Type B pancreatic cell (in vitro differentiated cells): ENCODE data around the gene FLAD1. TPM values are rescaled to one million over a fixed set of nuclear protein-coding genes. Genes with fewer than 3 reads are reported as not detected.
A peak's percentile ranks its signal among the peaks of the same experiment; 100 is the strongest.

Source experiments
- DNase-seq: peaks from one replicate; pipeline ENCODE4 v3.0.0; 2021; ENCODE audit warnings: mixed read lengths; ENCODE audit not compliant: unreplicated experiment; ENCODE audit errors: extremely low spot score
- H3K27ac Mint-ChIP-seq: 2 replicates; pipeline ENCODE4 v1.8.0; 2021; ENCODE audit warnings: mild to moderate bottlenecking, mixed read lengths
- H3K27me3 Mint-ChIP-seq: 2 replicates; pipeline ENCODE4 v1.8.0; 2021; ENCODE audit warnings: mixed read lengths
- H3K36me3 Mint-ChIP-seq: 2 replicates; pipeline ENCODE4 v1.8.0; 2021; ENCODE audit warnings: mixed read lengths
- H3K4me1 Mint-ChIP-seq: one replicate; pipeline ENCODE4 v1.8.0; 2021; ENCODE audit warnings: mixed read lengths; ENCODE audit not compliant: unreplicated experiment
- H3K4me3 Mint-ChIP-seq: 2 replicates; pipeline ENCODE4 v1.8.0; 2021; ENCODE audit warnings: mild to moderate bottlenecking, mixed read lengths
- H3K9me3 Mint-ChIP-seq: 2 replicates; pipeline ENCODE4 v1.8.0; 2021; ENCODE audit warnings: mixed read lengths
- total RNA-seq: library from RNA; stranded (reverse); gene quantifications from 2 replicates; pipeline ENCODE4 v1.2.1, GENCODE V29; 2021; ENCODE audit warnings: low replicate concordance
- TF ChIP-seq, protein P1 (sequence below): fragments of 200-600 bp; sonication (generic); conservative IDR thresholded peaks from 2 replicates; pipeline ENCODE4 v1.5.0; 2021; ENCODE audit warnings: antibody characterized with exemption, mild to moderate bottlenecking

The FLAD1 gene
- total RNA-seq, 1 donor from 2014 or later = 59.0 TPM

DNA sequence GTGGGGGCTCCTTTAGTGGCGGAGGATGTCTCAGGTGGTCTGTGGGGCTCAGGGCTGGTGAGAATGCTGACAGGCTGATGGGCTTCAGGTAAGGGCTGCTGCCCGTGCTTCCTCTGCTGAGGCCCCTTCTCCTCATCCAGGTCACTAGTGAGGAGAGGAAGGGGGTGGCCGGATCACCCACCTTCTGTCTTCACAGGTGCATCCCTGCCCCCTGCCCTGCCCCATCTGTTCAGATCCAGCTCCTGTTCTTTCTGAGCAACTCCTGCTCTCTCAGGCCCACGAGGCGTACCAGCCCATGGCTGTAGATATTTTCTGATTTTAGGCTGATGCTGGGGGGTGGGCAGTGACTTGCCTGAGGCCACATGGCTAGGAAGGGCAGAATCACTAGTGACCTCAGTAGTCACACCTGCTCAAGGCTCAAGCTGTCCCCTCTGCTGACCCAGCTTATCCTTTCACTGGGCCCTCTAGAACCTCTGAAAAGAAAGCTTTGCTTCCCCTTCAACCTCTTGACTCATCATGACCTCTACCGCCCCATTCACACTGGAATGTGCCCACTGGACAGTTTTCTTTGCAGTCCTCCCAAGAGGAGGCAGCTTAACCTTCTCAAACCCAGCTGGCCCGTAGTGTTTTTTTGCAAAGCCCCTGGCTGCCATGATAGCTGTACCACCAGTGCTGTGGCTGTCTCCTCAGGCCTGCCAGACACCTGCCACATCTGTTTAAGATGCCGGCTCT, 35.6 kb downstream of the FLAD1 start:
- H3K36me3 Mint-ChIP-seq = no peaks in the 10 kb centered on the region
- H3K9me3 Mint-ChIP-seq = no peaks in the 10 kb centered on the region
- no peak for DNase-seq
- TF ChIP-seq, protein P1, sequence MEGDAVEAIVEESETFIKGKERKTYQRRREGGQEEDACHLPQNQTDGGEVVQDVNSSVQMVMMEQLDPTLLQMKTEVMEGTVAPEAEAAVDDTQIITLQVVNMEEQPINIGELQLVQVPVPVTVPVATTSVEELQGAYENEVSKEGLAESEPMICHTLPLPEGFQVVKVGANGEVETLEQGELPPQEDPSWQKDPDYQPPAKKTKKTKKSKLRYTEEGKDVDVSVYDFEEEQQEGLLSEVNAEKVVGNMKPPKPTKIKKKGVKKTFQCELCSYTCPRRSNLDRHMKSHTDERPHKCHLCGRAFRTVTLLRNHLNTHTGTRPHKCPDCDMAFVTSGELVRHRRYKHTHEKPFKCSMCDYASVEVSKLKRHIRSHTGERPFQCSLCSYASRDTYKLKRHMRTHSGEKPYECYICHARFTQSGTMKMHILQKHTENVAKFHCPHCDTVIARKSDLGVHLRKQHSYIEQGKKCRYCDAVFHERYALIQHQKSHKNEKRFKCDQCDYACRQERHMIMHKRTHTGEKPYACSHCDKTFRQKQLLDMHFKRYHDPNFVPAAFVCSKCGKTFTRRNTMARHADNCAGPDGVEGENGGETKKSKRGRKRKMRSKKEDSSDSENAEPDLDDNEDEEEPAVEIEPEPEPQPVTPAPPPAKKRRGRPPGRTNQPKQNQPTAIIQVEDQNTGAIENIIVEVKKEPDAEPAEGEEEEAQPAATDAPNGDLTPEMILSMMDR = no peak
- peaks cover 25% of the 10 kb centered on the region for H3K4me1 Mint-ChIP-seq
- H3K27ac Mint-ChIP-seq = peak overlapping the region; percentile 49
- no peaks in the 10 kb centered on the region for H3K27me3 Mint-ChIP-seq
- H3K4me3 Mint-ChIP-seq = peak overlapping the region; percentile 43

DNA sequence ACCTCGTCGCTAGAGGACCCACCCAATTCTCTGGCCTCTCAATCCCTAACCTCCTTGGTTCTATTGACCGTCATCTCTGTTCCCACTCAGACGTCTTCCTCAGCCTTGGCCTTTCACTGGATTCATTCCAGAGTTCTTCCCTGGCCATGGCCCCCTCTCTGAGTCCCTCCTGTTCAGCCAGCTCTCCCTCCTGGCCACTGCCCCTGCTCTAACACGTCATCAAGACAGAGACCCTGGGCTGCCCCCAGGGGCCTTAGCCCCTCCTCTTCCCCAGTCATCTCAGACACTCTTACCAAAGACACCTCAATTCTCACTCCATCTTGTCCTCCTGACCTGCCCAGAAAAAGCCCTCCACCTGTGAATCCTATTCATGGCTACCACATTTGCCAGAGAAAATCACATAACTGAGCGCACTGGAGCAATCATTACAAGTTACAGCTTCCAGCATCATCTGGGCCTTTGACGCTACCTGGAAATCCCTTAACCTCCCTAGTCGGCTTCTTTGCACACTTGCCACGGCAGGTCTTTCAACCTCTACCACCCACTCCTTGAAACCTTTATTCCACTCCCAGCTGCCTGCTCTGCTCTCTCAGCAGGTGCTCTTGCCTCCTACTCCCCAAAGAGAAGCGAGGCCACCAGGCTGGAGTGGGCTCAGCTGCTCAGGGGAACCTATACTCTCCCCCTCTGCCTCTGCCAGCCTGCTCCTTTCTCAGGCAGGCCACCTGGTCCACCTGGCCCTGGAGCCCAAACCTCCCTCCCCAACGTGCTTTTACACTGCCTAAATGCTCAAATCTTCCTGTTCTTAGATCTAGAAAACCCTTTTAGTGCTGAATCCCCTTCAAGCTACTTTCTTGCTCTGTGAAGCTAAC, 36.5 kb downstream of the FLAD1 start:
- Mint-ChIP-seq H3K27ac (peak overlapping the region; percentile 49), H3K27me3 (no peaks in the 10 kb centered on the region), H3K4me1 (peaks cover 25% of the 10 kb centered on the region), H3K4me3 (peak overlapping the region; percentile 58), H3K9me3 (no peaks in the 10 kb centered on the region), H3K36me3 (no peaks in the 10 kb centered on the region)
- TF ChIP-seq, protein P1 = no peak
- no peak for DNase-seq

DNA sequence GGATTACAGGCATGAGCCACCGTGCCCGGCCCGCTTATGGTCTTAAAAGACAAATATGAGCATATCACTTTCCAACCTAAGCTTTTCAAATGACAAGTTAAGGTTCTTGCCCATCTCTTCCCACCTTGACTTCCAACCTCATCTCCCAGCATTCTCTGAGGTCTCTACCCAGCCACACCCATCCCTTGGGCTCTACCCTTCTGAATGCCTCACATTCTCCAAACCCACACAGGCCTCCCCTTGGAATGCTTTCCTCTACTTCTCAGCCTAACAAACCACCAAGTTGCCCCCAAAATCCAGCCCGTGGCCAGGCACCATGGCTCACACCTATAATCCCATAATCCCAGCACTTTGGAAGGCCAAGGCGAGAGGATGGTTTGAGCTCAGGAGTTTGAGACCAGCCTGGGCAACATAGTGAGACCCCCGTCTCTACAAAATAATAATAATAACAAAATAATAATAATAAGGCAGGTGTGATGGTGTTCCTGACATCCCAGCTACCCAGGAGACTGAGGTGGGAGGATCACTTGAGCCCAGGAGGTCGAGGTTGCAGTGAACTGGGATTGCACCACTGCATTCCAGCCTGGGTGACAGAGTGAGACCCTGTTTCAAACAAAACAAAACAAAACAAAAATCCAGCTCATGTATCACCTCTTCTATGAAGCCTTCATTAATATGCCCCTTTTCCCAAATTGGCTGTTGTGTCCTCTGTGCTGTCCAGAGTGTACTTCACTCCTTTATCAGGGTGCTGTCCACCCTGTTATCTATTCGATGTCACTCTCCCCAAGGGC, 39.2 kb downstream of the FLAD1 start:
- DNase-seq = no peak
- peak overlapping the region; percentile 4 for H3K4me3 Mint-ChIP-seq
- peak overlapping the region; percentile 30 for H3K27ac Mint-ChIP-seq
- H3K9me3 Mint-ChIP-seq = no peaks in the 10 kb centered on the region
- TF ChIP-seq, protein P1 = no peak
- peaks cover 25% of the 10 kb centered on the region for H3K4me1 Mint-ChIP-seq
- no peaks in the 10 kb centered on the region for H3K27me3 Mint-ChIP-seq
- H3K36me3 Mint-ChIP-seq = no peaks in the 10 kb centered on the region

DNA sequence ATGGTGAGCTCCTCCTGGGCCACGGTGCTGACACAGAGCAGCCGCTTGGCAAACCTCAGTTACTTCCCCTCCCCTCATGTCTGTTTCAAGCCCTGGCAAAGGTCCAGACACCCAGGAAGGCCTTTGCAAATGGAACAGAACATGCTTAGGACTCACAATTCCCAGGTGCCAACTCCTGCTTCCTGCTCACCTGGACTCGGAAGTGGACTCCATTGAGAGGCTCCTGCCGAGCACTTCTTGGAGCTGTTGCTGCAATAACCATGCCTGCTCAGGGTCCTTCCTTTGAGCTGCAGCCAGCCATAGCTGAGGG, 39.7 kb downstream of the FLAD1 start:
- TF ChIP-seq, protein P1 = no peak
- no peak overlapping the region for H3K27ac Mint-ChIP-seq
- no peaks in the 10 kb centered on the region for H3K36me3 Mint-ChIP-seq

DNA sequence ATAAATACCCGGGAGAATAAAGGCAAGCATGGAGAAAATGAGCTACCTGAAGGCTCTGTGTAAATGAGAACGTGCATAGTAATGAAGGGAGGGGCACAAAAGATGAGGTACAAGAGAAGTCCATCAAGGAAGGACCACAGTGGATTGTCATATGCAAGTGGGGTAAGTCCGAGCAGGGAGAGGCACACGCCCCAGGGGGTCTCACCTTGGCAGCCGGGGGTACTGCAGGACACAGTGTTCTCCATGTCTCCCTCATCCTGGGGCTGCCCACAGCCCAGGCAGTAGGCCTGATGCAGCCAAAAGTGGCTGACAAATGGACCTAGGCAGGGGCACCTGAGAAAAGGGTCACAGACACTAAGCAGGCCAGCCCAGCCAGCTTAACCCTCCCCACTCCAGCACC, 40.5 kb downstream of the FLAD1 start:
- Mint-ChIP-seq H3K27ac (peak overlapping the region; percentile 12), H3K4me3 (no peak overlapping the region), H3K9me3 (no peaks in the 10 kb centered on the region), H3K4me1 (peaks cover 25% of the 10 kb centered on the region), H3K36me3 (no peaks in the 10 kb centered on the region), H3K27me3 (no peaks in the 10 kb centered on the region)
- DNase-seq = no peak
- TF ChIP-seq, protein P1 = no peak

More for the DNA sequence above, 39.7 kb downstream of the FLAD1 start:
- no peak for DNase-seq
- H3K4me3 Mint-ChIP-seq = no peak overlapping the region
- H3K27me3 Mint-ChIP-seq = no peaks in the 10 kb centered on the region
- H3K4me1 Mint-ChIP-seq = peaks cover 25% of the 10 kb centered on the region
- no peaks in the 10 kb centered on the region for H3K9me3 Mint-ChIP-seq
